GM18858 (cell line): ENCODE data around the gene PTPN20.
"Not testable (repeated sequence)": the region's sequence is repeated elsewhere in the genome, so short reads cannot be mapped to it uniquely, and the experiment has no call there.

Experiments used
- ATAC-seq: cut with Tn5 transposase; IDR thresholded peaks from one replicate; pipeline ENCODE4 v1.9.1; 2021; ENCODE audit not compliant: unreplicated experiment

PTPN20 gene, protein sequence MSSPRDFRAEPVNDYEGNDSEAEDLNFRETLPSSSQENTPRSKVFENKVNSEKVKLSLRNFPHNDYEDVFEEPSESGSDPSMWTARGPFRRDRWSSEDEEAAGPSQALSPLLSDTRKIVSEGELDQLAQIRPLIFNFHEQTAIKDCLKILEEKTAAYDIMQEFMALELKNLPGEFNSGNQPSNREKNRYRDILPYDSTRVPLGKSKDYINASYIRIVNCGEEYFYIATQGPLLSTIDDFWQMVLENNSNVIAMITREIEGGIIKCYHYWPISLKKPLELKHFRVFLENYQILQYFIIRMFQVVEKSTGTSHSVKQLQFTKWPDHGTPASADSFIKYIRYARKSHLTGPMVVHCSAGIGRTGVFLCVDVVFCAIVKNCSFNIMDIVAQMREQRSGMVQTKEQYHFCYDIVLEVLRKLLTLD

GRCh38 chr10:46911144-46911876, at the start of gene PTPN20:
Gene PTPN20 (plus strand): TSS chr10:46911428. CDS start chr10:46932500, 21,072 bp downstream.
- ATAC-seq = not testable (repeated sequence)

DNA sequence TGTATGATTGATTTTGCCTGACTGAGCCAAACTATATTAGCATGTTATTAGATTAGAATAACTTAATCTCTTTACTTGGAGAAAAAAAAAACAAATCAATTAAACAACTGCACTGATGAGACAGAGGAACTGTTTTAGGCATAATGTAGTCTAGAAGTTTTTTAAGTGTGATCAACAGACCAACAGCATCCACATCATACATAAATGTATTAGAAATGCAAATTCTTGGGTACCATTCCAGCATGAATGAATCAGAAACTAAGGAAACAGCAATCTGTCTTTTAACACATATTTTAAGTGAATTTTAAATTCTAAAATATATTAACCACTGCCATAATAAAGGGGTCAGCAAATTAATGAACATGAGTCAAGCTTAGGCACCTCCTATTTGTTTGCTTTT, 41.5 kb upstream of the PTPN20 start:
- ATAC-seq = not testable (repeated sequence)

DNA sequence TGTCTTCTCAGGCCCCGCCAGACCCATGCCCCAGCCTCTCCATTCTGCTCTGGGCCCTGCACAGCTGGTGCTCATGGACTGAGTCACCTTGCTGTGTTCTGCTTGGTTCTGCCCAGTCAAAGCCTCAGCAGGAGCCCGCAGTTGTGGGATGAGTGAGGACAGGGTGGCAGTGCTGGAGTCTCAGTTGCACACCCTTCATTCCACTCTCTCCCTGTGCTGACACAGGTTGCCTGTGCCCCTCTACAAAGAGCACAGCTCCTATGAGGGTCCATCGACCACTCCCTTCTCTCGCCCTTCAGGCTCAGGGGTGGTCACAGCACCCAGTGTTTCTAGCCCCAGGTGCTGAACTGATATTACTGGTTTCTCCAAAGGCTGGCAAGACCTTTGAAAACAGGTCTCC, 39.6 kb upstream of the PTPN20 start:
- ATAC-seq = not testable (repeated sequence)

DNA sequence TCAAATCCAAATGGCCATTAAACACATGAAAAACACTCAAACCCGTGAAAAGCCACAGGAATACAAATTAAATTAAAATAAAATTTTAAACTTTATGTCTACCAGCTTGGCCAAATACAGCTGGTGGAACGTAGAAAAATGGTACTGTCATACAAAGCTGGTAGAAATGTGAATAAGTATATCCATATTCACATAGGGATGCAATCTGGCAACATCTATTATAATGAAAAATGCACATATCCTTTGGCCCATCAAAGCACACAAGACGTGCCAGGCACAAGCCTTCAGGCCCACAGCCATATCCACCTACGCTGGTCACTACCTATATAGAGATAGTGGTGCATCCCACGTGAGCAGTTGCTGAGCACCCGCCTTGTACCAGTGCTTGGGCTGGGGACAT, 35.9 kb upstream of the PTPN20 start:
- ATAC-seq = not testable (repeated sequence)

- not testable (repeated sequence) for ATAC-seq
These were observed 34.5 kb upstream of the PTPN20 start for GRCh38 chr10:46876773-46877172.

DNA sequence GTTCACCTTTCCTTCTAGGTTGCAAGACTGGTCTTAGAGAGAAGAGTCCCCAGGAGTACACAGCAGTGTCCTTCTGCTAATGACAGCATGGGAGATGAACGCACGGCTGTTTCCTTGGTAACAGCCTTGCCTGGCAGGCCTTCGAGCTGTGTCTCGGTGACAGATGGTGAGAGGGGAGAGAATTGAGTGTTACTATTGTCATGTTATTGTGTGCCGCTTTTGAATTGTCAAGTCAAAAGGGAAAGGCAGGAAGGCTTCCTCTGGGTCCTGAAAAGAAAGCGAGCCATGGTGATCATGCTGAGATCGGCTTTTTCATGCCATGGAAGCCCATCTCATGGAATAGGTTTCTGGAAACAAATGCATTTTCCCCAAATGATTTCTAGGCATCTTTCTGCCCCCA, 32.5 kb upstream of the PTPN20 start:
- ATAC-seq = not testable (repeated sequence)

DNA sequence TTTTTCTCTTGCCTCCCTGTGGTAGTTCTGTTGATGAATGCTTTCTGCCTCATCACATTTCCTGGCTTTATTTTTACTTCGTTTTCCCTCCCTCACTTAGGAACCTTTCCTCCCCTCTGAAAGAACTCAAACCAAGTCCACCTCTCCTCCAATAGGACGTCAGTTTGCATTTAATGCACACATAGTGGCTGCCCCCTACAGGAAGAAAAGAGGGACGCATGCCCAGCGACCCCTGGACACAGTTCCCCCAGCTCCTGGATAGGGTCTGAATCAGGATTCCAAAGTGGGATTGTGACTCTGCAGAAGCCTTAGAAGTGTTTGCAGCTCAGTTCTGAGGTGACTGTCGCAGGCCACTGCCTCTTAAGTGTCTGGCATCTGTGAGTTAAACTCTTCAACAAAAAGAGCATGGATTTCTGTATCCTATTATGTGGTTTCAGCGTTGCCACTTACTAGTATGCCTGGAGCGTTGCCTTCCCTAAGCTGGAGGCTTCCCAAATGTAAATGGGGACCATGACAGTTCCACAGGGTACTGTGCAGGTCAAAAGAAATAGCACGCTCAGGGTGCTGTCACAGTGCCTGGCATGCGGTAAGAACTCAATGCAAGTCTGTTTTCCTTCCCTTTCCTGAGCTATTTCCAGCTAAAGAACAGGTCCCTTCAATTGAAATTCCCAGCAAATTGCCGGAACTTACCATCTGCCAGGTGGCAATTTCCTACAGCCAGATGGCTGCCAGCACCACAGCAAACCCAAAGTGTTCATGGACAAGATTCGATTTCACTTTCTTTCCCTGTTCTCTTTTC, 20.2 kb upstream of the PTPN20 start:
- ATAC-seq = not testable (repeated sequence)

DNA sequence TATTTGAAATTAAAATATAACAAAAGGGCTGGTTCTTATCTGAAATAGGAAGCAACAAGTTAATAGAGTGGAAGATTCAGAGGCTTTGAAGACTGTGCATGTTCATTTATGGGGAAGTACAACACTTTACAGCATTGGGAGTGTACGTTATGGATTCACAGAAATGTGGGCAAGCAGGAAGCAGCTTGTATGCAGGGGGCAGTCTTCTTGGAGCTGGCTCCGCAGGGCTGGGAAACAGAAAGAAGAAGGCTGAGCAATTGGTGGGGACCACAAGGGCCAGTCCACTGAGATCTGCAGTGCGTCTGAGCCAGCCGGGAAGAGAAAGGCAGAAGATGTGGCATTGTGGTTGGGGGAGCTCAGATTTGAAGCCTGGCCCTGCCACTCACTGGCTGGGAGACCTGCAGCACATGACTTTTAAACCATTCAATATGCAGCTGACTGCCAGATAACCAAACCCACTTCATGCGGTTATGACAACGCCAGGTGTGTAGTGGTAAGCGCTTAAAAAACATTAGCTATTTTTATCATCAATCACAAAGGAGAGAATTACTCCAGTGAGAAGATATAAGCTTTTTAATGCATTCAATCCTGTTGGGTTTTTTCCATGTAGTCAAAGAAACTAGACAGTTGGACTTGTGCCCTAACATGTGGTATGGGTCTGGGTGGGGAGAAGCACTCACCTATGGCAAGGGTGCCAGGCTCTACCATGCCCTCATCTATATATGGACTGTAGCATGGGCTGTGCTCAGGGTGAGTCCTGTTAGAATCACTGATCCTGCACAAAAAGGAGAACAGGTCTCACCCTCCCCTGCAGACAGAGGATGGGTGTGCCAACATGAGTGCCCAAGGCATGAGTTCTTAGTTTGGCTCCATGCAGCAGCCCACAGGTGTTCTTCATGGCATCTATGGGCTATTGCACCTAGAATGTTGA, 14.2 kb upstream of the PTPN20 start:
- not testable (repeated sequence) for ATAC-seq

DNA sequence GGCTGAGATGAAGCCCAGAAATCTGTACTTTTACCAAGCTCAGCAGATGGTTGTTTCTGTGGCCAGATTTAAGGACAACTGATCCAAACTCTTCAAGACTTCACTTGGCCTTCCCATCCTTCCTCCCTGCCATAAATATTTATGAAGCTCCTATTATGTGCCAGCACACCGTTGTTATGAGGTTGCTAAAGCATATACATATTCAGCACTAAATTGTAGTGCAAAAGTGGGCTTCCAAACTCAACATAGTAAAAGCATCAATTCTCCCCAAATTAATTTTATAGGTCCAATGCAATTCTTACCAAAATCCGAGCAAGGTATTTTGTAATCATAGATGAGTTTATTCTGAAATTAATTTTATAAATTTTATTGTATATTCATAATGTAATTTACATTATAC, 10.0 kb upstream of the PTPN20 start:
- ATAC-seq = not testable (repeated sequence)

- not testable (repeated sequence) for ATAC-seq
These were observed 7.4 kb upstream of the PTPN20 start for GRCh38 chr10:46903874-46904273.

DNA sequence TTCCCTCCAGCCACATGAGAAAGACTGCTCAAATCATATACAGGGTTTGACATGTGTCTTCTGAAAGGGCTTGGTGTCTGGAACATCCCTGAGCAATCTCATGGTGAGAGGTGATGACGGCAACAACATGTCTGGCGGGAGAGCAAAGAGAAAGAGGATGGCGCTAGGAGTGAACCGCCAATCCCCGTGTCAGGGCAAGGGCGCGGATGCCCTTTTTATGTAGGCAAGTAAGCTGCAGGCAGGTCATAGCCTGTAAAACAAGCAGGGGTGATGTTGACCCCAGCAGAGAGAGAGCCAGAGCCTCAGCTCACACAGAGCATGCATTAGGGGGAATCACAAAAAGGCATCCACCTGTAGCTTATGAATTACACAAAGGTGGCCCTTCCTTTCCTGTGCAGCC, 4.9 kb upstream of the PTPN20 start:
- ATAC-seq = not testable (repeated sequence)

DNA sequence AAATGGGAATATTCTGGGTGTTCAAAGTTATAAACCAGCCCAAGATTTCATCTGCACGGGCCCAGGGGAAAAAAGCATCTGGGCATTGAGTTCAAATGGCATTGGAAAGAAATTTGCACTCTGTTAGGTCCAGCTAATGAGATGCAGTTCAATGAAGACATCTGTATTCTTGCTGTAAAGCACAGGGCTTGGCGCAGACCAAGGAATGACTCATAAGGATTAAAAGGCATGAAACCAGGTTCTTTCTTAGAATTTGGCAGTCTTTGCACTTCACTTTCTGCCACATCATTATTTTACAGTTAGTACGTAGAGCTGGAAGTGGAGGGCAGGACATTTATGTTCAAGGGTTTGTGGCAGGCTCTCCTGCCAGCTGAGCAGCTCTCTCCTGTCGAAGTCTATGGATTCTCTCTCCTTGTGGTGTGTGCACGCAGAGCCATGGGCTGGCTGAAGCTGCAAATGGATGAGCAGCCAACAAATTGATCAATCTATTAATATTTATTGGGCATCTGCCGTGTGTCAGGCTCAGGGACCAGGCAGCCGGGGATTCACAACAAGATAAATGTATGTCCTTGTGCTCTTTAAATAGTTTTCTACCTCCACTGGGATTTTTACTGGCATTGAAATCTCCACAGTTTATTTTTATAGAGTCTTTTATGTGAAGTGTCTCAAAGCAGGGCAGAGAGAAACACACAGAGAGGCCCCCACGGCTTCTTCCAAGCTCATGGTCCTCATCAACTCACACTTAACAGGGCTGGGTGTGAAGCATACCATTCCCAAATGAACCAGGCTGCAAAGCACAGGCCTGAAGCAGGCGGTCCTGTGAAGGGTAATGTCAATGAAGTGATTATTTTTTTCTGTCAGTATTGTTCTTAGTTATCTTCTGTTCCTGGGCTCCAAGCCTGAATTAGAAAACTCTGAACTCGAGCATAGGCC, 3.8 kb upstream of the PTPN20 start:
- not testable (repeated sequence) for ATAC-seq

DNA sequence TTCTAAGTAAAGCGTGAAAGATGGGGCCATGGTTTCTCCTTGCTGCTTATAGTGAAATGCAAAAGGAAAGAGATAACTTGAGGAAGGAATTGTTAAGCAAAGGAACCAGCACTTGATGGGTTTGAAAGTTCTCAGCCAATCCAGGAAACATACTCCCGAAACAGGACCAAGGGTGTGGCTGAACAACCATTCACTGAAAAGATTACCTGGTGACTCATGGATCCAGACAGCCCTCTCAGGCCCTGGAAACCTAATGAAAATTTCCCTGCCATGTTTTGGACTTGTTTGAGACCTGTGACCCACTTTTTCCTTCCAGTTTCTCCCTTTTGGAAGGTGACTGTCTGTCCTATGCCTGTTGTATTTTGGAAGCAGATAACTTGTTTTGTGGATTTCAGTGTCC, 11.3 kb downstream of the PTPN20 start:
- not testable (repeated sequence) for ATAC-seq

GRCh38 chr10:46925156-46925555, 13.9 kb downstream of the PTPN20 start:
- ATAC-seq = not testable (repeated sequence)

GRCh38 chr10:46925853-46926252, 14.6 kb downstream of the PTPN20 start:
- not testable (repeated sequence) for ATAC-seq

DNA sequence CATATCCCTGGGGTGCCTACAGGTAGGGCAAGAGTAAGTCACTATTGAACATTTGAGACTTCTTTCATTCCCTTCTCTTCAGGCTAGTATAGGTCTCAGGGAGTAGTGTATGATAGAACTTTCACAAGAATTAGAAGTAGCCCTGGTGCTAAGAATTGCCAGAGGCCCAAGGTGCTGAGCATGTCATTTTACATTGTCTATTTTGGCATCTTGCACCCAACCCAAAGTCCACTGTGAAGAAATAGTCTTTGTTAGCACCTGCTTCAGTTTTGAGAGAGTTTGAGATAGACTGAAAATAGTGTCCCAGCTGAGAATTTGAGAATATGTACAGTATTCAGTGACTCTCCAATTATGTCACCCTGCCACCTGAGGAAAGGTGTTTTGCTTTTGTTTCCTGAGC, 17.6 kb downstream of the PTPN20 start:
- ATAC-seq = not testable (repeated sequence)

- ATAC-seq = not testable (repeated sequence)
These were observed 21.2 kb downstream of the PTPN20 start for GRCh38 chr10:46932383-46932782.

- ATAC-seq = not testable (repeated sequence)
These were observed 29.9 kb downstream of the PTPN20 start for GRCh38 chr10:46941091-46941490.
